ENCODE data around the gene EML1. TPM values are rescaled to one million over a fixed set of nuclear protein-coding genes. Genes with fewer than 3 reads are reported as not detected.
A peak's percentile ranks its signal among the peaks of the same experiment; 100 is the strongest.

The EML1 gene, protein sequence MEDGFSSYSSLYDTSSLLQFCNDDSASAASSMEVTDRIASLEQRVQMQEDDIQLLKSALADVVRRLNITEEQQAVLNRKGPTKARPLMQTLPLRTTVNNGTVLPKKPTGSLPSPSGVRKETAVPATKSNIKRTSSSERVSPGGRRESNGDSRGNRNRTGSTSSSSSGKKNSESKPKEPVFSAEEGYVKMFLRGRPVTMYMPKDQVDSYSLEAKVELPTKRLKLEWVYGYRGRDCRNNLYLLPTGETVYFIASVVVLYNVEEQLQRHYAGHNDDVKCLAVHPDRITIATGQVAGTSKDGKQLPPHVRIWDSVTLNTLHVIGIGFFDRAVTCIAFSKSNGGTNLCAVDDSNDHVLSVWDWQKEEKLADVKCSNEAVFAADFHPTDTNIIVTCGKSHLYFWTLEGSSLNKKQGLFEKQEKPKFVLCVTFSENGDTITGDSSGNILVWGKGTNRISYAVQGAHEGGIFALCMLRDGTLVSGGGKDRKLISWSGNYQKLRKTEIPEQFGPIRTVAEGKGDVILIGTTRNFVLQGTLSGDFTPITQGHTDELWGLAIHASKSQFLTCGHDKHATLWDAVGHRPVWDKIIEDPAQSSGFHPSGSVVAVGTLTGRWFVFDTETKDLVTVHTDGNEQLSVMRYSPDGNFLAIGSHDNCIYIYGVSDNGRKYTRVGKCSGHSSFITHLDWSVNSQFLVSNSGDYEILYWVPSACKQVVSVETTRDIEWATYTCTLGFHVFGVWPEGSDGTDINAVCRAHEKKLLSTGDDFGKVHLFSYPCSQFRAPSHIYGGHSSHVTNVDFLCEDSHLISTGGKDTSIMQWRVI
- total RNA-seq, result 28.3 TPM

GRCh38 chr14:99793213-99794150 is at the start of gene EML1:
EML1 (plus strand) TSS chr14:99793413; CDS start chr14:99793477, 64 bp downstream.
- Histone ChIP-seq H3K27me3 (no peaks in the 10 kb centered on the region), H3K4me3 (peak within 1 kb of the TSS; percentile 73 to 84), H3K36me3 (no peaks in the 10 kb centered on the region), H3K4me1 (peaks cover 0 to 6% of the 10 kb centered on the region in 2 donors), H3K9me3 (no peaks in the 10 kb centered on the region), H3K27ac (peak within 1 kb of the TSS; percentile 88 to 96)
- TF ChIP-seq, protein P1, sequence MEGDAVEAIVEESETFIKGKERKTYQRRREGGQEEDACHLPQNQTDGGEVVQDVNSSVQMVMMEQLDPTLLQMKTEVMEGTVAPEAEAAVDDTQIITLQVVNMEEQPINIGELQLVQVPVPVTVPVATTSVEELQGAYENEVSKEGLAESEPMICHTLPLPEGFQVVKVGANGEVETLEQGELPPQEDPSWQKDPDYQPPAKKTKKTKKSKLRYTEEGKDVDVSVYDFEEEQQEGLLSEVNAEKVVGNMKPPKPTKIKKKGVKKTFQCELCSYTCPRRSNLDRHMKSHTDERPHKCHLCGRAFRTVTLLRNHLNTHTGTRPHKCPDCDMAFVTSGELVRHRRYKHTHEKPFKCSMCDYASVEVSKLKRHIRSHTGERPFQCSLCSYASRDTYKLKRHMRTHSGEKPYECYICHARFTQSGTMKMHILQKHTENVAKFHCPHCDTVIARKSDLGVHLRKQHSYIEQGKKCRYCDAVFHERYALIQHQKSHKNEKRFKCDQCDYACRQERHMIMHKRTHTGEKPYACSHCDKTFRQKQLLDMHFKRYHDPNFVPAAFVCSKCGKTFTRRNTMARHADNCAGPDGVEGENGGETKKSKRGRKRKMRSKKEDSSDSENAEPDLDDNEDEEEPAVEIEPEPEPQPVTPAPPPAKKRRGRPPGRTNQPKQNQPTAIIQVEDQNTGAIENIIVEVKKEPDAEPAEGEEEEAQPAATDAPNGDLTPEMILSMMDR (IDR thresholded peaks at IDR 0.05), result no peak
- DNase-seq (ENCODE audit: low spot score in 2 of 2), result peak in 1 of 2 donors; percentile 89
- intact Hi-C loops (cut with DNase I), result loop anchor here (1.0 to 10.0 kb wide), 6 partner anchors 27 to 421 kb away; partner anchors contain the start of genes CCDC85C and CYP46A1

DNA sequence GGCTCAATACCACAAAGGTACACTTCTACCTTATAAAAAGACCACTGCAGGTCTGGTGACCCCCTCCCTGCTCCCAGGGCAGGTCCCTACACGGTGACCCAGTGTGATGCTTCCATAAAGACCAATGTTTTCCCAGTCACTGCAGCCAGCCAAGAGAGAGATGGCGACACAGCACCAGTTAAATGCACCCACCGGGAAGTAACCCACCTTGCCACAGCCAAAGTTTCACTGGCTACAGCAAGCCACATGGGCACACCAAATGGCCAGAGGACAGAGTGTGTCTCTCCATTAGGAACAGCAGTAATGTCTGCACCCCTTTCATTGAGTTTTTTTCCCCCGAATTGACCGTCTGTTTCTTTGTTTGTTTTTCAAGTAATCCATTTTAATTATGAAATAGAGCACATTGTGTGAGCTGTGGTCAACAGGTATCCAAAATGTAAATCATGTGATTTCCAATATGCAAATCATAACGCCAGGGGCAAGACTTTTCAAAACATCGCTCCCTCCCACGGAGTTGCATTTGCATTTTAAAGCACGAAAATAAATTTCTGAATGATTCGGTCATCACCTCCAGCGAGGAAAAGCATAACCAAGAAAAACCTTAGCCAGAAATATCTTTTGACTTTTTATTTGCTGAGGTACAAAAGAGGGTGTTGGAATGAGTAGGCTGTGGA is 48.9 kb upstream of the EML1 start:
- no peaks in the 10 kb centered on the region for H3K36me3 ChIP-seq
- intact Hi-C loops (cut with DNase I), result no loop called here
- H3K27ac ChIP-seq, result peak overlapping the region; percentile 73 to 74
- H3K27me3 ChIP-seq, result no peaks in the 10 kb centered on the region
- H3K4me1 ChIP-seq, result peaks cover 4 to 29% of the 10 kb centered on the region in 2 donors
- DNase-seq (ENCODE audit: low spot score in 2 of 2), result no peak
- TF ChIP-seq, protein P1 (IDR thresholded peaks at IDR 0.05), result no peak
- no peaks in the 10 kb centered on the region for H3K9me3 ChIP-seq
- H3K4me3 ChIP-seq, result no peak overlapping the region

DNA sequence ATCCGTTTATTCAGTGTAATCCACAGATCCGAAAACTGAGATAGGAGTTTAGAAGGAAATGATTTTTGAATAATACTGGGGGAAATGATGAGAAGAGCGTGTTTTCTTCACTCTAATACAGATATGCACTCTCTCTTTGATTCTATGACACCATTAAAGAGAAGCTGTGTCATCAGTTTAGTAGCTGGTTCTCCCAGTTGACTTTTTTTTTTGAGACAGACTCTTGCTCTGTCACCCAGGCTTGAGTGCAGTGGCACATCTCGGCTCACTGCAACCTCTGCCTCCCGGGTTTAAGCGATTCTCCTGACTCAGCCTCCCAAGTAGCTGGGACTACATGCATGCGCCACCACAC is 48.4 kb upstream of the EML1 start:
- TF ChIP-seq, protein P1 (IDR thresholded peaks at IDR 0.05), result no peak
- no peaks in the 10 kb centered on the region for H3K36me3 ChIP-seq
- H3K4me3 ChIP-seq, result no peak overlapping the region
- intact Hi-C loops (cut with DNase I), result no loop called here
- no peak for DNase-seq (ENCODE audit: low spot score in 2 of 2)
- peaks cover 7 to 30% of the 10 kb centered on the region in 2 donors for H3K4me1 ChIP-seq
- H3K27me3 ChIP-seq, result no peaks in the 10 kb centered on the region
- peak overlapping the region; percentile 73 to 74 for H3K27ac ChIP-seq
- no peaks in the 10 kb centered on the region for H3K9me3 ChIP-seq

GRCh38 chr14:99745307-99745951 is 47.8 kb upstream of the EML1 start:
- DNase-seq (ENCODE audit: low spot score in 2 of 2), result no peak
- TF ChIP-seq, protein P1 (IDR thresholded peaks at IDR 0.05), result no peak
- Histone ChIP-seq H3K4me1 (peaks cover 7 to 33% of the 10 kb centered on the region in 2 donors), H3K27ac (peak overlapping the region; percentile 73 to 74), H3K9me3 (no peaks in the 10 kb centered on the region), H3K4me3 (no peak overlapping the region), H3K36me3 (no peaks in the 10 kb centered on the region), H3K27me3 (no peaks in the 10 kb centered on the region)
- intact Hi-C loops (cut with DNase I), result no loop called here

All from ascending aorta (tissue), 2 donors.